VCaP (cell line): ENCODE results near the gene SH2D3C.

Experiments used
- H3K27ac ChIP-seq: fragments of 450-650 bp; 2 replicates; pipeline ENCODE4 v1.5.1; 2017
- TF ChIP-seq, protein P1 (sequence below): fragments of 450-650 bp; conservative IDR thresholded peaks from 2 replicates; pipeline ENCODE4 v1.5.1; 2017; ENCODE audit warnings: mild to moderate bottlenecking, moderate library complexity

The SH2D3C gene

GRCh38 chr9:127803507-127804352, 25.3 kb upstream of the SH2D3C start:
- TF ChIP-seq, protein P1, sequence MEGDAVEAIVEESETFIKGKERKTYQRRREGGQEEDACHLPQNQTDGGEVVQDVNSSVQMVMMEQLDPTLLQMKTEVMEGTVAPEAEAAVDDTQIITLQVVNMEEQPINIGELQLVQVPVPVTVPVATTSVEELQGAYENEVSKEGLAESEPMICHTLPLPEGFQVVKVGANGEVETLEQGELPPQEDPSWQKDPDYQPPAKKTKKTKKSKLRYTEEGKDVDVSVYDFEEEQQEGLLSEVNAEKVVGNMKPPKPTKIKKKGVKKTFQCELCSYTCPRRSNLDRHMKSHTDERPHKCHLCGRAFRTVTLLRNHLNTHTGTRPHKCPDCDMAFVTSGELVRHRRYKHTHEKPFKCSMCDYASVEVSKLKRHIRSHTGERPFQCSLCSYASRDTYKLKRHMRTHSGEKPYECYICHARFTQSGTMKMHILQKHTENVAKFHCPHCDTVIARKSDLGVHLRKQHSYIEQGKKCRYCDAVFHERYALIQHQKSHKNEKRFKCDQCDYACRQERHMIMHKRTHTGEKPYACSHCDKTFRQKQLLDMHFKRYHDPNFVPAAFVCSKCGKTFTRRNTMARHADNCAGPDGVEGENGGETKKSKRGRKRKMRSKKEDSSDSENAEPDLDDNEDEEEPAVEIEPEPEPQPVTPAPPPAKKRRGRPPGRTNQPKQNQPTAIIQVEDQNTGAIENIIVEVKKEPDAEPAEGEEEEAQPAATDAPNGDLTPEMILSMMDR: no peak

DNA sequence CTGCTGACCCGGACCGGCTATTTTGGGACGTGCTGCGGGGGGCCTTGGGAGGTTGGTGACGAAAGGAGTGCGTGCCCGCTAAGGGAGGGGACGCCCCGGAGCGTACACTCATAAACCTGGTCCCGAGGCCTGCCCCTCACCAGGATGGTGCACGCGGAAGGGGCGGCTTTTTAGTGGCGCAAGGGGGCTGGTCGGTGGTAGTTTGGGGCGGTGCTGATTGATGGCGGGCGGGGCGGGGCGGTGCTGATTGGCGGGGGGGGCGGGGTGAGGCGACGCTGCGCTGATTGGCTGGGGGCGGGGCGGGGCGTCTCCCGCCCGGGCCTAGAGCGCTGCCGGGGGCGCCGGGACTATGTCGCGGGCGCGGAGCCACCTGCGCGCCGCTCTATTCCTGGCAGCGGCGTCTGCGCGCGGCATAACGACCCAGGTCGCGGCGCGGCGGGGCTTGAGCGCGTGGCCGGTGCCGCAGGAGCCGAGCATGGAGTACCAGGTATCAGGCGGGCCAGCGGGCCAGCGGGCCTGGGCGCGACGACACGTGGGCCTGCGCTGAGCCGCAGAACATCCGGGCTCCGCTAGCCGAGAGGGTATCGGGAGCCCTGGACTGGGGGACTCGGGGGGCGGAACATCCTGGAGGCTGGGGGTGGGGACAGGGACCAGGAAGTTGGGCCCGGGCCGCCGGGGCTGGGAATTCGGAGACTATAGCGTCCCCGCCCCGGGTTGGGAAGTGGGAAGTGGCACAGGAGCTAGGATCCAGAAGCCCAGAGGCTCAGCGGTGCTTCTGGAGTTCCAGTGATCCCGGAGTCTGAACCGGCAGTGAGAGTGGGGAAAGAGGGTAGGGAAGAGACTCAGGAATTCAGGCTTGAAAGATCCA, 24.3 kb upstream of the SH2D3C start, which contains the start of gene FPGS:
FPGS (plus strand) TSS at position 307 of the 868 bp plus-strand sequence; CDS start at position 350, 43 bp downstream.
- TF ChIP-seq, protein P1: no peak; the same call in 1 of the 2 replicates
- peak within 1 kb of the TSS; percentile 93 for H3K27ac ChIP-seq

More at GRCh38 chr9:127803507-127804352, 25.3 kb upstream of the SH2D3C start:
- H3K27ac ChIP-seq: peak overlapping the region; percentile 93

GRCh38 chr9:127801955-127802575, 23.6 kb upstream of the SH2D3C start:
- peak overlapping the region; percentile 93 for H3K27ac ChIP-seq
- TF ChIP-seq, protein P1: peak; percentile 43

GRCh38 chr9:127796852-127797370, 18.4 kb upstream of the SH2D3C start:
- TF ChIP-seq, protein P1: no peak
- H3K27ac ChIP-seq: peak overlapping the region; percentile 38; the same call in 1 of the 2 replicates

DNA sequence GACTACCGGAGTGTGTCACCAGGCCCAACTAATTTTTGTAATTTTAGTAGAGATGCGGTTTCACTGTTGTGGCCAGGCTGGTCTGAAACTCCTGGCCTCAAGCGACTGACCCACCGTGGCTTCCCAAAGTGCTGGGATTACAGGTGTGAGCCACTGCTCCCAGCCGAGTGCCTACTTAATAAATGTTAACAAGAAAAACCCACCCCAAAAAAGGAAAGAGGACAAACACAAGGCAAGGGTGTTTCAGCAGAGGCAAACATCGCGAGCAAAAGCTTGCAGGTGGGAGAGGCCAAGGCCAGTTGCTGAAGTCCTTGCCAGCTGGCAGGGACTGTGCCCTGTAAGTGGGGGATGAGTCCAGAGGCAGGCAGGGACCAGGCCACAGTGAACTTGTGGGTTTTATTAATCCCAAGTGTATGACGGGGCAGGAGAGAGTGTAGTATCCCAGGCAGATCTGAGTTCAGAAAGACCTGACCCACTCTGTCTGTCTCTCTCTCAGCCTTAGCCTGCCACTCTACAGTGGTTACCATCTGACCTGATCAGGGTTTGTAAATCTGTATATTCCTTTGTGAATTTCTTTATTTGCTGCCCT, 17.9 kb upstream of the SH2D3C start:
- TF ChIP-seq, protein P1: no peak
- peak overlapping the region; percentile 38 for H3K27ac ChIP-seq

DNA sequence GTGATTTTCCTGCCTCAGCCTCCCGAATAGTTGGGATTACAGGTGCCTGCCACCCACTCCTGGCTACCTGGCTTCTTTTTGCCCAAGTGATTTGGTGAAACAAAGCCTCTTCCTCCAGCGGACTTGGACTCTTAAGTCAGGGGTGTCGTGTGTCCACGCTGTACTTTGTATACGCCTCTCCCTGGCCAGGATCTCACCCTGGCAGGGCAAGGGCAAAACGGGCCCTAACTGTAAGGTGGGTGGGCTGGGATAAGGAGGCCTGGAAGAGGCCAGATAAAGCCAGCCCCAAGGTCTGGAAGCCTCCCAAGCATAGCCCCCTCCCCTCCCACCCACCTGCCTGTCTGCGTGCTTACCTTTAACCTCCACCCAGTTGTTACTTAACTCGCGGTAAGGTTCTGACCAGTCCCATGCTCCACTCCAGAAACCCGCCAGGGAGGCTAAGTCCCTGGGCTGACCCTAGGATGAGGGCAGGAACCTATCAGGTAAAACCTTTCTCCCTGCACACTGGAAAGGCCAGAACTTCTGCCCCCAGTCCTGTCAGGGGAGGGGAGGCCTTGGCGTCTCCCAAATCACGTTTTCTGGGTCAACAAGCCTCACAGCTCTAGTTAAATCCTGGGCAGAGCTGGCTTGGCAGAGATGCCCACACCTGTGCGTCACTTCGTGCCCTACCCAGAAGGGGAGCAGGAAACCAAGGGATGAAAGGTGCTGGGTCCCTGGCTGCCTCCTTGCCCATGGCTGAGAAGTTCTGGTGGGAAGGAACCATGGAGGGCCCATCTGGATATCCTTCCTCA, 15.7 kb upstream of the SH2D3C start:
- TF ChIP-seq, protein P1: no peak
- peak overlapping the region; percentile 26 for H3K27ac ChIP-seq
